Left forelimb (tissue), 1 donor: ENCODE measurements around the gene KCNQ1.

Source experiments
- DNase-seq: peaks from one replicate; pipeline ENCODE4 v3.0.0-alpha.2; 2018; ENCODE audit warnings: low spot score

Gene KCNQ1

DNA sequence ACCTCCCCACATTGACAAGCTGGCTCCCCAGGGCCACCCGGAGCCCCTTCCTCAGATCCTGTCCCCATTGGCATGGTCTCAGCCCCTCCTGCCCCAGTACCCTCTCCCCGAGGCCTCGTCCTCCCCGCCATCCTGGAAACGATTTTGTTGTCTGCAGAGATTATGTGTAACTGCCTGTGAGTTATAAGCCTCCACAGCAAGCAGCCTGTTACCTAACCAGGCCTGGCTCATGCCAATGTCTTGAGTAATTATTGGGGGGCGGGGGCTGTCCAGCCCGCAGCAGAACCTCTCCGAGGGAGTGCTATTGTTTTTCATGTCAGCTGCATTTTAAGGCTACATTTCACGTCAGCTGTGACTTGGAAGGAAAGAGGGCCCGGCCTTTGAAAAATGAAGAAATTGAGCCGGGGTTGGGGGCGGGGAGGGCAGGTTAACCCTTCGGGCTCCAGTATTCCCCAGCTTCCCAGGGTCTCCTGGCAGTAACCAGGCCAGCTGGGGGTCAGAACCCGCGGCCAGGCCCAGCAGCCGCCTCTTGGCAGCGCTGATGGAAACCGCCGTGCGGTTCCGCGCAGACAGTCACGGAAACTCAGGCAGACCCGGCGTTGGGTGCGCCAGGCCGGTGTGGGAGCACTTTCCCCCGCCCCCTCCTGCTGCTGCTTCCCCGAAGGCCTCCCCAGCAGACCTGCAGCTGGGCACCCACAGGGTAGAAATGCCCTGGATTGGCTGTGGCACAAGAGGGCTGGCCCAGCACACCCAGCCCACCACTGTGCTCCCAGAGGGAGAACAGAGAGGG is 381.3 kb downstream of the KCNQ1 start:
- DNase-seq: peak; percentile 79

DNA sequence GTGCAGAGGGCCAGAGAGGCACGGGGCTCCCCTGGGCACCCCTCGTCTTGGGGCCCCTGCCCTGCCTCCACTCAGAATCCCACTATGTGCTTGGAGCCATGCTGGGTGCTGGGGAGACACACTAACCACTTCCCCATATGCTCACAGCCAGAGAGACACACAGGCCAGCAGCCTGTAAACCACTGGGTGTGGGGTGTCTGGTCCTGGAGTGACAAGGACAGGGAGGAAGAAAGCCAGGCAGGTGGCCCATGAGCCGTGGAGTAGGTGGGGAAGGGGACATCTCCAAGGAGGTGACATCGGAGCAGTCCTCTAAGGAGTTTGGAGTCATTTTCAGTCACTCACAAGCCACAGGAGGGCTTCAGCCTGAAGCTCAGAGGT is 381.9 kb downstream of the KCNQ1 start:
- no peak for DNase-seq

GRCh38 chr11:2827256-2827655 is 382.4 kb downstream of the KCNQ1 start:
- no peak for DNase-seq

- DNase-seq: no peak
These were observed 383.0 kb downstream of the KCNQ1 start for GRCh38 chr11:2827792-2828191.

- DNase-seq: no peak
These were observed 383.9 kb downstream of the KCNQ1 start for GRCh38 chr11:2828585-2829330.

DNA sequence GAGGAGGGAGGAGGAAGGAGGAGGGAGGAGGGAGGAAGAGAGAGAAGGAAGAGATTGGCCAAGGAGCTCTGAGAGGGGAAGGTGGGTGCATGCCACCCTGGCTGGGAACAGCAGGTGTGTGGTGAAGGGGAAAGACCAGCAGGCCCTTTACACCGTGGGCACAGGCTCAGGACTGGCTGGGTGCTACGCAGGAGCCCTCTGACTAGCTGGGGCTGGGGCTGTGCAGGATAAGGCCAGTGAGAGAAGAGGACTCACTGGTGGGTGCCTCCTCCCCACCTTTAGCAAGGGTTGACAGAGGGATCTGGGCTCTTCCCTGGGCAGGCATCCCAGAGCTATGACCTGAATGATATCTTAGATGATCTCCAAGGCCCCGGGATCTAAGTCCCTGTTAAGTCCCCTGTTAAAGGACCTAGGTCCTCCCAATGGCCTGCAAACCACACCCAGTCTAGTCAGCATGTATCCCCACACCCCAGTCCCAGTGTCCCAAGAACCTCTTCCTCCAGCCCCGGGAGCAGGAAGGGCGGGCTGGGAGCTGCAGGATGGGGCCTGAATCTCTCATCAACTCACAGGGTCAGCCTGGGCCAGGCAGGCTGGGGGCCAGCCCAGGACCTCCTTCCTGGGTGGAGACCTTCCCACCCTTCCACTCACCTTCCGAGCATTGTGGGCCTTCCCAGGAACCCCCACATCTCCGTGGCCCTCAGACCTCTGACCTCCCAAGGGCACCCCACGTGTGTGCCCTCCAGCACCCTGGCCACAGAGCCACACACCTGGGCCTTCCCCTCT is 385.4 kb downstream of the KCNQ1 start:
- DNase-seq: no peak

DNA sequence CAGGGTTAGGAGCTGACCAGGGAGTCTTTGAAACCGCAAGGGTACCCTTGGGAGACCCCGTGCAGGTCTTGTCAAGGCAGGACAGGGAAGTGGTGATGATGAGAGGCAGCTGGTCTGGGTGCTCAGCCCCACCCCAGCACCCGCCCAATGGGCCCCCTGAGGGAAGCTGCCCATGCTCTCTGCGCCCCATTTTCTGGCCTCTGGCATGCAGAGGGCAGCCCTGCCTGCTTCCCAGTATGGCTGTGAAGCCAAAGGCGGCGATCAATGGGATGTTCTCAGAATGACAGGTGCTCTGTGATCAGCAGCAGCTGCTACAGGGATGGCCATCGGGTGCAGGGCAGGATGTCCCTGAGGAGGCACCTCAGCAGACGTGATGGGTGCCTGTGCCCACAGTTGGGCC is 386.1 kb downstream of the KCNQ1 start:
- DNase-seq: no peak

- no peak for DNase-seq
These were observed 387.1 kb downstream of the KCNQ1 start for GRCh38 chr11:2831781-2832532.

DNA sequence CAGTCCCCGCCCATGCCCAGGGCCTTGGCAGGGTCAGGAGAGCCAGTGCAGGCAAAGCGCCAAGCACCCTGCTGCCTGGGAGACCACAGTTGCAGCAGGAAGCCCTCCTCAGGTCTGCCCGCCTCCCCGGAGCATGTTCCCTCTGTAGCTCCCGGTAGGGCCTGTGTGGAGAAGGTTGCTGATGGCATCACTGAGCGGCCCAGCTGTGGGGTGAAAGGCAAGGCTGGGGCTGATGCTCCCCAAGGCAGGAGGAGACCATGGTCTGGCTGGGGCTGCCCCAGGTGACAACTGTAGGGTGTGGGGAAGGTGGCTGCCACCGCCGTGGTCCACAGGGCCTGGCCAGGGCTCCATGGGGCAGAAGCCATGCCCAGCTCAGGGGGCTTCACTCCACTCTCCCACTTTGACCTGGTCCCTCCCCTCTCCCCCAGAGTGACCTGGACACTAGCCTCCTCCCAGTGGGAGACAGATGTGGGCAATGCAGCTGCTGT is 387.8 kb downstream of the KCNQ1 start:
- DNase-seq: no peak

GRCh38 chr11:2833051-2833715 is 388.4 kb downstream of the KCNQ1 start:
- no peak for DNase-seq

GRCh38 chr11:2833716-2834502 is 389.1 kb downstream of the KCNQ1 start:
- DNase-seq: no peak

DNA sequence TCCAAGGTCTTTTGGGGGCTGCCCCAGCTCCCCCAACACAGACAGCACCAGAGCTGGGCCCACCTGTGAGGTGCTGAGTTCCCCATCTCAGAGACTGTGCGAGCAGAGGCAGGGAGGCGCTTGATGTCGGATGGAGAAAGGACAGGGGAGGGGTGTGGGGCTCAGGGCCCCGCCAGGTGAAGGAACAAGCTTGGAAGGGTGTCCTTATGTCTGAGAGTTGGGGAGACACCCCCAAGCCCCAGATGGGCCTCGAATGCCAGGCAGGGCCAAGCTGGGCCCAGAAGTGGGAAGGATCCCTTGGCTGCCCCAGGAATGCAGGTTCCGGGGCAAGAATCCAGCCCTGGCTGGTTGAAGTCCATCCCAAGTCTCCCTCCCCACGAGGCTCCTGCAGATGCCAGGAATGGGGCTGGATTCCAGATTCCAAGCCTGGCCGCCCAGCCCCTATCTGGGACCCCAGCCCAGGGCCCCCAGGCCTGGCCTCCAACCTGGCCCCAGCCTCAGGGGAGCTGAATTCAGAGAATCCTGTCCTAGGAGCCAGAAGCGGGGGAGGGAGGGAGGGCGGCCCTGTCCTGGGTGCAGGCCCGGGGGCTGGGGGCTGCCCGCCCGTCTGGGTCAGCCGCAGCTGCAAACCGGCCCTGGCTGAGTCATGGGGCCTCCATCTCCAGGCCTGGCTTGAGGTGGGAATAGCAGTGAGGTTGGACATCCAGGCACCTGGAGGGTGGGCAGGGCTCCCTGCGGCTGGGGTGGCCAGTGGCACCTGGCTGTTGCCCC is 389.9 kb downstream of the KCNQ1 start:
- no peak for DNase-seq

GRCh38 chr11:2835296-2835695 is 390.5 kb downstream of the KCNQ1 start:
- DNase-seq: no peak

GRCh38 chr11:2835751-2836150 is 390.9 kb downstream of the KCNQ1 start:
- DNase-seq: no peak

DNA sequence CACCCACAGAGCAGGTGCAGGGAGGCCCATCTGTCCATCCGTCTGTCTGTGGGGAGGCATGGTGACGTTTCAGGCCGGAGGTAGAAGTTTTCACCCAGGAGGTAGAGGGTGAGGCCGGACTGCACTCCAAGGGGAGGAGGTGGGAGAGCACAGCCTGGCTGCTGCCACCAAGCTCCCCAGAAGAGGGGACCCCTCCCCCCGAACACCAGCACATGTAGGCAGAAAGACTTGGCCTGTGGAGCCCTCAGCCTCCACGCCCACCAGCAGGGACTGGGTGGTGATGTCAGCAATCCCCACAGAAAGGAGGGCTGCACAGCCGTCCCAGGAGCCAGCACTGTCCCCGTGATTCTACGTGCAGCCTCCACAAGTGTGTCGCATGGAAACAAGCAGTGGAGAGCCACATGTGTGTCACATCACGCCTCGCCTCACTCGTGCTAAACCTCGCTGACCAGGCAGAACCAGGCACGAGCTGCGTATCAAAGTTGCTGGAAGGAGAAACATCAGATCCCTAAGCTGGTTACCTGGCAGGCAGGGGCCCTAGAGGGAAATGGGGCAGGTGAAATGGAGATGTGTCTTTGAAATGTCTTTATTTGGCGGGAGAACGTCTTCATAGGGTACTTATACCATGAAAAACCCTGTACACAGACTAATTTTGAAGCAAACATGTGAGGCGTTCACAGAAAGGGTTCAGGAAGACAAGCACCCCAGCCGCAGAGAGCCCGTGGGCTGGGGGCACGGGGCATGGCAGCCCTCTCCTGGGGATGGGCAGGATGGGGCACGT is 391.7 kb downstream of the KCNQ1 start:
- DNase-seq: no peak

DNA sequence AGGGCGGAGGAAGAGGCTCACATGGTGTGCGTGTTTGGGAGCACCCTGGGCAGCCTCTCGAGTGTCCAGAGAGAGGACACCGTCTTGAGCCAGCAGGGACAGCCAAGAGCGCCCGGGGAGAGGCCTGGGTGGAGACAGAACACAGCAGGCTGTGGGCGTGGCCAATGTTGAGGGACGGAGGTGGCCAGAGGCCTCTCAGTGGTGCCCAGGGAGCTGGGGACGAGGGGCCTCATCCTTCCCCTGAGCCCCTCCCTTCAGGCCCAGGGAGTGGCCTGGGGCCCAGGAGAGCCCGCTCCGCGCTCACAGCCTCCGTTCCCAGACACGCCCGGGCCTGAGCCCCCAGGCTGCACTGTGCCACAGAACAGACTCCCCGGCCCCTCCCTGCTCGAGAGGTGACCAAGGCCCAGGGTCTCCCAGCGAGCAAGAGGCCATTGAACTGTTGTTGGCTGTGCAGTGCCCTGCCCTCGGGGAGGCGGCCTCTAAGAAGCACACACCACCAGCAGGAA is 392.3 kb downstream of the KCNQ1 start:
- no peak for DNase-seq

DNA sequence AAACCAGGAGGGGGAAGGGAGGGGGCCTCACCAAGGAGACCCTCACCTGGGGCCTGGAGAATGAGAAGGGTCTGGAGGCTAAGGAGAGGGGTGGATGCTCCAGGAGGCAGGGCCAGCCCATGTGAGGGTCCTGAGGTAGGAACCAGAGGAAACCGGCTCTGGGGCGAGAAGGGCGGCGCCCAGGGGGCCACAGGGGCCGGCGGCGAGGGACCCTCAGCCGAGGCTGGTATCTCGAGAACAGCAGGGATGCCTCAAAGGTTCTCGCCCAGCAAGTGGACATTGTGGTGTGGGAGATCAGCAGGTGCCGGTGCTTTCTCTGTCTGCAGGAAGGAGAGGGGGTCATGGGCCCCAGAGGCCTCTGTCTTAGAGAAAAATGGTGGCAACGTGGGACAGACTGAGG is 392.8 kb downstream of the KCNQ1 start:
- no peak for DNase-seq

DNA sequence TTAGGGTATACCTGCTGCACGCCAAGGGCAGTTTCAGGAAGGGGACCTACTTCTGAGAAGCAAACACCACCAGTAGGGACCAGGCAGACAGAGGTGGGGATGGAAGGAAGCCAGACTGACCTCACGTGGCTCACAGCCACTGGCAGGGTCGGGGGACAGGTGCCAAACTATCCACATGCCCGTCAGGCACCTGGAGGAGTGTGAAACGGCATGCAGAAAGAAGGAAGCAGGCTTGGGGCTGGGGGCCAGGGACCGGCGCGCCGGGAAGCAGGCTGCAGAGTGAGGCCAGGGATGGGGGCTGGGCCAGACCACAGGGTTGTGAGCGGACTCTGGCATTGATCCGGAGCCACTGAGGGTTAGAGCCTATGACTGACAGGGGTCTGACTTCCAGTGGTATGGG is 393.3 kb downstream of the KCNQ1 start:
- DNase-seq: no peak
